Neural cell (in vitro differentiated cells): Measurements from ENCODE around the gene KCNIP4. TPM values are rescaled to one million over a fixed set of nuclear protein-coding genes. Genes with fewer than 3 reads are reported as not detected.

Source experiments
- H2AFZ ChIP-seq: fragments of 200-600, 300-800 bp; sonication (generic), shearing (Covaris generic); 2 replicates; pipeline ENCODE4 v1.6.0; 2014; ENCODE audit warnings: low read depth, mild to moderate bottlenecking, antibody characterized with exemption, low read length, moderate library complexity
- H3F3A ChIP-seq: fragments of 200-600 bp; shearing (Covaris generic); 2 replicates; pipeline ENCODE4 v1.6.1; 2016; ENCODE audit warnings: mild to moderate bottlenecking, moderate library complexity, mixed read lengths, antibody characterized with exemption, low read length; ENCODE audit not compliant: insufficient read depth, poor library complexity, severe bottlenecking
- H3K27ac ChIP-seq: fragments of 200-600, 300-800 bp; sonication (generic), shearing (Covaris generic); 2 replicates; pipeline ENCODE4 v1.5.1; 2014; ENCODE audit warnings: mild to moderate bottlenecking, low read length, moderate library complexity
- H3K27me3 ChIP-seq: fragments of 300-800, 200-600 bp; sonication (generic), shearing (Covaris generic); 2 replicates; pipeline ENCODE4 v1.6.0; 2014; ENCODE audit warnings: mild to moderate bottlenecking, low read depth, low read length, moderate library complexity; ENCODE audit not compliant: insufficient read depth
- H3K36me3 ChIP-seq: fragments of 300-800, 200-600 bp; sonication (generic), shearing (Covaris generic); 2 replicates; pipeline ENCODE4 v1.5.1; 2014; ENCODE audit warnings: mild to moderate bottlenecking, antibody characterized with exemption, low read length, moderate library complexity; ENCODE audit not compliant: insufficient read depth
- H3K4me2 ChIP-seq: fragments of 300-800, 200-600 bp; sonication (generic), shearing (Covaris generic); 2 replicates; pipeline ENCODE4 v1.6.0; 2014; ENCODE audit warnings: mild to moderate bottlenecking, low read length
- H3K4me3 ChIP-seq: fragments of 300-800, 200-600 bp; sonication (generic), shearing (Covaris generic); 2 replicates; pipeline ENCODE4 v1.5.1; 2014; ENCODE audit warnings: mild to moderate bottlenecking, low read length, moderate library complexity
- H3K79me2 ChIP-seq: fragments of 200-600 bp; shearing (Covaris generic); replicated peaks from 2 replicates; pipeline ENCODE4 v1.6.0; 2014; ENCODE audit warnings: mild to moderate bottlenecking, low read length, moderate library complexity; ENCODE audit not compliant: insufficient read depth
- H3K9ac ChIP-seq: fragments of 300-800, 200-600 bp; sonication (generic), shearing (Covaris generic); 2 replicates; pipeline ENCODE4 v1.6.1; 2016; ENCODE audit warnings: mild to moderate bottlenecking, low read length, mixed read lengths
- H3K9me2 ChIP-seq: fragments of 200-600 bp; shearing (Covaris generic); 2 replicates; pipeline ENCODE4 v1.6.1; 2016; ENCODE audit warnings: mild to moderate bottlenecking, low read length, mixed read lengths; ENCODE audit not compliant: insufficient read depth
- H3K9me3 ChIP-seq: fragments of 200-600, 300-800 bp; sonication (generic), shearing (Covaris generic); 2 replicates; pipeline ENCODE4 v1.6.1; 2016; ENCODE audit warnings: mild to moderate bottlenecking, mixed run types, low read length, moderate library complexity, mixed read lengths
- H4K20me1 ChIP-seq: fragments of 200-600 bp; shearing (Covaris generic); 2 replicates; pipeline ENCODE4 v1.6.1; 2016; ENCODE audit warnings: mild to moderate bottlenecking, mixed run types; ENCODE audit not compliant: insufficient read depth
- EP300 ChIP-seq: fragments of 450-650 bp; conservative IDR thresholded peaks from 2 replicates; pipeline ENCODE4 v1.6.1; 2014; ENCODE audit warnings: antibody characterized with exemption, mild to moderate bottlenecking, moderate library complexity; ENCODE audit not compliant: poor library complexity, severe bottlenecking
- EZH2 ChIP-seq: fragments of 200-600, 300-800 bp; shearing (Covaris generic), sonication (generic); IDR thresholded peaks from 2 replicates; pipeline ENCODE4 v1.6.1; 2014; ENCODE audit warnings: antibody characterized with exemption, low read length, borderline replicate concordance, mild to moderate bottlenecking; ENCODE audit not compliant: insufficient read depth, poor library complexity, severe bottlenecking
- MXI1 ChIP-seq: fragments of 450-650 bp; conservative IDR thresholded peaks from 2 replicates; pipeline ENCODE4 v1.6.1; 2014; ENCODE audit warnings: antibody characterized with exemption, mild to moderate bottlenecking; ENCODE audit not compliant: poor library complexity, severe bottlenecking
- POLR2AphosphoS5 ChIP-seq: IDR thresholded peaks from 2 replicates; pipeline ENCODE4 v1.6.1; 2012
- RAD21 ChIP-seq: fragments of 450-650 bp; conservative IDR thresholded peaks from 2 replicates; pipeline ENCODE4 v1.6.1; 2014; ENCODE audit warnings: antibody characterized with exemption, mild to moderate bottlenecking, moderate library complexity
- SMC3 ChIP-seq: fragments of 450-650 bp; conservative IDR thresholded peaks from 2 replicates; pipeline ENCODE4 v1.6.1; 2014; ENCODE audit warnings: antibody characterized with exemption, mild to moderate bottlenecking, moderate library complexity; ENCODE audit not compliant: poor library complexity
- TAF1 ChIP-seq: IDR thresholded peaks from 2 replicates; pipeline ENCODE4 v1.6.1; 2012; ENCODE audit warnings: low read depth
- polyA plus RNA-seq: library from polyadenylated mRNA; depleted of rRNA; stranded (reverse); fragments of >200 nt; gene quantifications from 2 replicates; pipeline ENCODE4 v1.2.3, GENCODE V29; 2014
- TF ChIP-seq, protein P1 (sequence below): IDR thresholded peaks from 2 replicates; pipeline ENCODE4 v1.6.1; 2012; ENCODE audit warnings: borderline replicate concordance
- TF ChIP-seq, protein P2 (sequence below): fragments of 450-650 bp; IDR thresholded peaks from 2 replicates; pipeline ENCODE4 v1.5.1; 2014; ENCODE audit warnings: antibody characterized with exemption, mild to moderate bottlenecking, moderate library complexity; ENCODE audit not compliant: poor library complexity, severe bottlenecking

The KCNIP4 gene
- polyA plus RNA-seq, 1 donor from 2014 or later = 22.8 TPM

DNA sequence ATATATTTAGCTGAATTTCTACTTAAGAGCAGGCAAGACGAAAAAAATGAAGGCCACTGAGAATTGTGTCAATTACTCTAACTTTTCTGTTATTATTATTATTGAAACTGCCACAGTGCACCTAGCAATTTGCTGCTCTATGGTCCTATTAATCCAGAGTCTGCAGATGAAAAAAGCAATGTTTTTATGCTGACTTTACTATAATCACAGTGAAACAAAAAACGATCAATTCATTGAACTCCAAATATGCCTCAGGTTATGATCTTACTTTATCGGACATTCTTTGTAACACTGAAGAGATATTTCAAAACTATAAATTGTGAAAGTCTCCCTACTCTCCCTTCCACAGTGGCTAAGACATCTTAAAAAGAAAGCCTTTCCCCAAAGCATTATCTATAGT is 474.4 kb downstream of the KCNIP4 start:
- H3K27ac ChIP-seq = no peak overlapping the region
- H3K36me3 ChIP-seq = no peaks in the 10 kb centered on the region
- H3K79me2 ChIP-seq = no peaks in the 10 kb centered on the region
- no peak overlapping the region for H3K4me3 ChIP-seq
- no peaks in the 10 kb centered on the region for H3K9me3 ChIP-seq
- H3K27me3 ChIP-seq = no peaks in the 10 kb centered on the region
- H4K20me1 ChIP-seq = no peaks in the 10 kb centered on the region
- no peaks in the 10 kb centered on the region for H3K9me2 ChIP-seq
- TF ChIP-seq EZH2 = no peak
- no peak for TF ChIP-seq TAF1
- TF ChIP-seq, protein P1, sequence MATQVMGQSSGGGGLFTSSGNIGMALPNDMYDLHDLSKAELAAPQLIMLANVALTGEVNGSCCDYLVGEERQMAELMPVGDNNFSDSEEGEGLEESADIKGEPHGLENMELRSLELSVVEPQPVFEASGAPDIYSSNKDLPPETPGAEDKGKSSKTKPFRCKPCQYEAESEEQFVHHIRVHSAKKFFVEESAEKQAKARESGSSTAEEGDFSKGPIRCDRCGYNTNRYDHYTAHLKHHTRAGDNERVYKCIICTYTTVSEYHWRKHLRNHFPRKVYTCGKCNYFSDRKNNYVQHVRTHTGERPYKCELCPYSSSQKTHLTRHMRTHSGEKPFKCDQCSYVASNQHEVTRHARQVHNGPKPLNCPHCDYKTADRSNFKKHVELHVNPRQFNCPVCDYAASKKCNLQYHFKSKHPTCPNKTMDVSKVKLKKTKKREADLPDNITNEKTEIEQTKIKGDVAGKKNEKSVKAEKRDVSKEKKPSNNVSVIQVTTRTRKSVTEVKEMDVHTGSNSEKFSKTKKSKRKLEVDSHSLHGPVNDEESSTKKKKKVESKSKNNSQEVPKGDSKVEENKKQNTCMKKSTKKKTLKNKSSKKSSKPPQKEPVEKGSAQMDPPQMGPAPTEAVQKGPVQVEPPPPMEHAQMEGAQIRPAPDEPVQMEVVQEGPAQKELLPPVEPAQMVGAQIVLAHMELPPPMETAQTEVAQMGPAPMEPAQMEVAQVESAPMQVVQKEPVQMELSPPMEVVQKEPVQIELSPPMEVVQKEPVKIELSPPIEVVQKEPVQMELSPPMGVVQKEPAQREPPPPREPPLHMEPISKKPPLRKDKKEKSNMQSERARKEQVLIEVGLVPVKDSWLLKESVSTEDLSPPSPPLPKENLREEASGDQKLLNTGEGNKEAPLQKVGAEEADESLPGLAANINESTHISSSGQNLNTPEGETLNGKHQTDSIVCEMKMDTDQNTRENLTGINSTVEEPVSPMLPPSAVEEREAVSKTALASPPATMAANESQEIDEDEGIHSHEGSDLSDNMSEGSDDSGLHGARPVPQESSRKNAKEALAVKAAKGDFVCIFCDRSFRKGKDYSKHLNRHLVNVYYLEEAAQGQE = no peak
- no peak for TF ChIP-seq RAD21
- TF ChIP-seq POLR2AphosphoS5 = no peak
- TF ChIP-seq, protein P2, sequence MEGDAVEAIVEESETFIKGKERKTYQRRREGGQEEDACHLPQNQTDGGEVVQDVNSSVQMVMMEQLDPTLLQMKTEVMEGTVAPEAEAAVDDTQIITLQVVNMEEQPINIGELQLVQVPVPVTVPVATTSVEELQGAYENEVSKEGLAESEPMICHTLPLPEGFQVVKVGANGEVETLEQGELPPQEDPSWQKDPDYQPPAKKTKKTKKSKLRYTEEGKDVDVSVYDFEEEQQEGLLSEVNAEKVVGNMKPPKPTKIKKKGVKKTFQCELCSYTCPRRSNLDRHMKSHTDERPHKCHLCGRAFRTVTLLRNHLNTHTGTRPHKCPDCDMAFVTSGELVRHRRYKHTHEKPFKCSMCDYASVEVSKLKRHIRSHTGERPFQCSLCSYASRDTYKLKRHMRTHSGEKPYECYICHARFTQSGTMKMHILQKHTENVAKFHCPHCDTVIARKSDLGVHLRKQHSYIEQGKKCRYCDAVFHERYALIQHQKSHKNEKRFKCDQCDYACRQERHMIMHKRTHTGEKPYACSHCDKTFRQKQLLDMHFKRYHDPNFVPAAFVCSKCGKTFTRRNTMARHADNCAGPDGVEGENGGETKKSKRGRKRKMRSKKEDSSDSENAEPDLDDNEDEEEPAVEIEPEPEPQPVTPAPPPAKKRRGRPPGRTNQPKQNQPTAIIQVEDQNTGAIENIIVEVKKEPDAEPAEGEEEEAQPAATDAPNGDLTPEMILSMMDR = no peak
- TF ChIP-seq SMC3 = no peak
- TF ChIP-seq EP300 = no peak
- no peak for TF ChIP-seq MXI1
- H3K9ac ChIP-seq = no peak overlapping the region
- no peak overlapping the region for H2AFZ ChIP-seq
- H3F3A ChIP-seq = peaks cover 3% of the 10 kb centered on the region
- no peak overlapping the region for H3K4me2 ChIP-seq

DNA sequence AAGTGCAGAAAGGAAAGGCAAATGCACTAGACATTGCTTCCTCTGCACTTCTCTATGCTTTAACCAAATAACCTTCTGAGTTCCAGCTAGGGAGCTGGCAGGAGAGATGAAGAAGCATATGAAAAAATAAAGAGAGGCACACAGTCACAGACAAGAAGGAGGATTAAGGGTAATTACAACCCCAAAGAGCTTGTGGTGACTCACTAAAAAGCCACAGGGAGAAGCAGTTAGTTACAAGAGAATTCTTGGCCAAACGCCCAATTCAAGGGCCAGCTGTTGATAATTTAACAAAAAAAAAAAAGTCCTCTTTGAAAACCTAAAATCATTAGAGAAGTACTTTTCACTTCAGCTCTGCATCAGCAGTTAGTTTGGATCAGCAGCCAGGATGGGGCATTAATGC is 478.0 kb downstream of the KCNIP4 start:
- H3K4me2 ChIP-seq = no peak overlapping the region
- no peak overlapping the region for H3K27ac ChIP-seq
- H3K36me3 ChIP-seq = no peaks in the 10 kb centered on the region
- H3K27me3 ChIP-seq = no peaks in the 10 kb centered on the region
- H2AFZ ChIP-seq = no peak overlapping the region
- no peaks in the 10 kb centered on the region for H4K20me1 ChIP-seq
- no peak overlapping the region for H3K4me3 ChIP-seq
- no peak for TF ChIP-seq EP300
- TF ChIP-seq MXI1 = no peak
- TF ChIP-seq, protein P2 = no peak
- no peak for TF ChIP-seq SMC3
- no peak for TF ChIP-seq EZH2
- no peak for TF ChIP-seq RAD21
- TF ChIP-seq POLR2AphosphoS5 = no peak
- TF ChIP-seq TAF1 = no peak
- TF ChIP-seq, protein P1 = no peak
- no peaks in the 10 kb centered on the region for H3K79me2 ChIP-seq
- H3K9me2 ChIP-seq = no peaks in the 10 kb centered on the region
- H3F3A ChIP-seq = peaks cover 3% of the 10 kb centered on the region
- H3K9ac ChIP-seq = no peak overlapping the region
- H3K9me3 ChIP-seq = no peaks in the 10 kb centered on the region
